NT2/D1 (cell line): ENCODE results near the gene CNGB1.

Source experiments
- DNase-seq: peaks from one replicate; pipeline ENCODE4 v3.0.0-alpha.2; 2011; ENCODE audit warnings: low read depth, low spot score
- H3K27me3 ChIP-seq: 2 replicates; pipeline ENCODE4 v1.6.0; 2011; ENCODE audit warnings: mild to moderate bottlenecking; ENCODE audit not compliant: insufficient read length, insufficient read depth
- H3K36me3 ChIP-seq: 2 replicates; pipeline ENCODE4 v1.6.1; 2011; ENCODE audit warnings: mild to moderate bottlenecking, low read length, mixed read lengths; ENCODE audit not compliant: insufficient read depth, insufficient read length
- H3K4me1 ChIP-seq: 2 replicates; pipeline ENCODE4 v1.5.1; 2011; ENCODE audit not compliant: insufficient read depth, insufficient read length
- H3K4me3 ChIP-seq: 2 replicates; pipeline ENCODE4 v1.5.1; 2011; ENCODE audit warnings: low read depth; ENCODE audit not compliant: insufficient read length
- H3K9ac ChIP-seq: 2 replicates; pipeline ENCODE4 v1.6.0; 2011; ENCODE audit warnings: low read depth; ENCODE audit not compliant: insufficient read length
- H3K9me3 ChIP-seq: 2 replicates; pipeline ENCODE4 v1.5.1; 2011; ENCODE audit warnings: mild to moderate bottlenecking, low read length; ENCODE audit not compliant: insufficient read depth
- SUZ12 ChIP-seq: IDR thresholded peaks from 2 replicates; pipeline ENCODE4 v1.6.1; 2011; ENCODE audit not compliant: insufficient read length, insufficient read depth; ENCODE audit errors: extremely low read depth
- YY1 ChIP-seq: IDR thresholded peaks from 2 replicates; pipeline ENCODE4 v1.6.1; 2011; ENCODE audit not compliant: insufficient read length, insufficient read depth
- ZNF274 ChIP-seq: IDR thresholded peaks from 2 replicates; pipeline ENCODE4 v1.6.1; 2011; ENCODE audit warnings: mild to moderate bottlenecking, low read depth, low read length

The CNGB1 gene

DNA sequence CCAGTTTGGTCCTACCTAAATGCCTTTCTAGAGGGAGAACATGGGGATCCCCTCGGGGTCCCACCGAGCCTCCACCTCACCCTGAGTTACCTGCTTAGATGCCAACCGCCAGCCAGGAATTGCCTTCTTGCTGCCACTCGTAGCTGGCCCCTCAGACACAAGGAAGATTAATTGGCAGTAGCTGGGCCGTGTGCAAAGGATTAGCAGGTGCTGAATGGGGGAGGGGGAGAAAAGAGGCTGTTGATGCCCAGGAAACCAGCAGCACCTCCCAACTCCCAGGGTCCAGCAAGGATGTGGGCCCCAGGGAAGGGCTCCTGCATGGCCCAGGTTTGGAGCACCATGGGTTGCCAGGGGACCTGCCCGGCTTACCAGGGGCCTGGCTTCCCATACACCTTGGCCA, at the start of gene CNGB1:
CNGB1 (minus strand) TSS at position 159 of the 400 bp plus-strand sequence. CDS start 3,842 bp downstream, outside the sequence.
- Histone ChIP-seq H3K9me3 (no peaks in the 10 kb centered on the region), H3K4me3 (no peak within 1 kb of the TSS), H3K4me1 (peaks cover 6% of the 10 kb centered on the region), H3K36me3 (no peaks in the 10 kb centered on the region), H3K27me3 (no peaks in the 10 kb centered on the region), H3K9ac (no peak within 1 kb of the TSS)
- no peak for DNase-seq
- TF ChIP-seq ZNF274, result no peak
- no peak for TF ChIP-seq YY1
- no peak for TF ChIP-seq SUZ12

GRCh38 chr16:58019866-58020538, 49.1 kb upstream of the CNGB1 start:
- TF ChIP-seq SUZ12, result no peak
- no peak for TF ChIP-seq YY1
- no peak for TF ChIP-seq ZNF274
- H3K4me3 ChIP-seq, result no peak overlapping the region
- H3K27me3 ChIP-seq, result peaks cover 13% of the 10 kb centered on the region
- H3K36me3 ChIP-seq, result peaks cover 57% of the 10 kb centered on the region
- no peak overlapping the region for H3K9ac ChIP-seq
- H3K4me1 ChIP-seq, result peaks cover 6% of the 10 kb centered on the region
- DNase-seq, result no peak
- H3K9me3 ChIP-seq, result no peaks in the 10 kb centered on the region

- Histone ChIP-seq H3K4me1 (peaks cover 6% of the 10 kb centered on the region), H3K9ac (no peak overlapping the region), H3K4me3 (no peak overlapping the region), H3K36me3 (peaks cover 65% of the 10 kb centered on the region), H3K9me3 (no peaks in the 10 kb centered on the region), H3K27me3 (peaks cover 1% of the 10 kb centered on the region)
- no peak for DNase-seq
- TF ChIP-seq ZNF274 (no peak), SUZ12 (no peak), YY1 (no peak)
Measured at GRCh38 chr16:58018803-58019202, 47.9 kb upstream of the CNGB1 start.

DNA sequence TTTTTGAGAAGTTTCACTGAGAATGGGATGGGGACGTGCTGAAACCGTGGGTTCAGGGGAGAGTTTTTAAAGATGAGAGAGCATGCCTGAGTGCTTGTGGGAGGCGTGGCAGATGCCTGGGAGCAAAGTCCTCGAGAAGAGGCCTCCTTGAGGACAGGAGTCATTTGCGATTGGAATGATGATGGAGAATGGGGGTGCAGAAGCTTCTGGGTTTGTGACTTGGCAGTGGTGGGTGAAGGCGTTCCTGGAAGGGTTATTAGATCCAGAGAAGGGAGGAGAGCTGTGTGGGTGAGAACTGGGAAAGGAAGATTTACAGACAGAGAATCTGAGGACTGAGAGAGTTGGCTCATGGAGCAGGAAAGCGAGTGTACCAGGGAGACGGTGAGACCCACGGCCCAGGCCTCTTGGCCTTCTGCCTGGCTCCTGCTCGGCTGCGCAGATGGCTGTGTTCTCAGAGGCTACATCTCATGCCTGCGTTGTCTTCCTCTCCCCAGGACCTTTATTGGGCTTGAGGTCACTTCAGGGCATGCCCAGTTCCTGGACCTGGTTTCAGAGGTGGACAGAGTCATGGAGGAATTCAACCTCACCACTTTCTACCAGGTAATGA, 46.0 kb upstream of the CNGB1 start:
- H3K4me3 ChIP-seq, result no peak overlapping the region
- no peaks in the 10 kb centered on the region for H3K27me3 ChIP-seq
- TF ChIP-seq ZNF274, result no peak
- TF ChIP-seq SUZ12, result no peak
- no peak for TF ChIP-seq YY1
- H3K9ac ChIP-seq, result no peak overlapping the region
- H3K9me3 ChIP-seq, result no peaks in the 10 kb centered on the region
- H3K36me3 ChIP-seq, result peaks cover 79% of the 10 kb centered on the region
- H3K4me1 ChIP-seq, result peaks cover 10% of the 10 kb centered on the region
- no peak for DNase-seq

DNA sequence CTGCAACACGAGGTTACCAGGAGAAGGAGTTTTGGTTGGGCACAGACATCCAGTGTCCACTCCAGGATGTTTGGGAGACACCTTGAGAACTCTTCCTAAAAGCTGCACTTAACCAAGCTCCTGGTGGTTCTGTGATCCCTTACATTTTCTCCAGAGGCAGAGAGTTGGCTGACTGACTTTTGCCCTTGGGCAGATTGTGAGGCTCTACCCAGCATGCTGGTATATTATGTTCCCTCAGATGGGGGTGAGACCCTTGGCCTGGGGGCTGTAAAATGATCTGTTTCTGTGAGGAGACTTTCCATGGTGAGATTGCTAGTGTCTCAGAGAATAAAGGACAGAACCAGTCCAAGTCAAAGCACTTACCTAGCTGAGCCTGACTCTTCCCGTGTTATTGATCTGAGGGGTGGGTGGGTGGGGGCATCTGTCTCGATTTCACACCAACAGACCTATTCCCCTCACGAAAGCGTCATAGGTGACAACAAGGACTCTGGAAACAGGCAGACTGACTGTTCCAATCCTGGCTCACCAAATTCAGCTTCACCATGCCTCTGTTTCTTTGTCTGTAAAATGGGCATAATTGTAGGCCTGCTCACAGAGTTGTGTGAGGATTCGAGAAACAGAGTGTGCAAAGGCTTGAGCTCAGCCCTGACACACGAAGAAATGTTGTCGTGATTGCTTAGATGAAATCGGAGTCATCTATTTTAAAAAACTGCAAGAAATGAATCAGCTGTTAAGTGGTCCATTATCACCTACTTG, 42.5 kb upstream of the CNGB1 start:
- H3K9ac ChIP-seq, result no peak overlapping the region
- no peaks in the 10 kb centered on the region for H3K9me3 ChIP-seq
- no peak for DNase-seq
- H3K27me3 ChIP-seq, result no peaks in the 10 kb centered on the region
- TF ChIP-seq ZNF274, result no peak
- no peak for TF ChIP-seq SUZ12
- no peak for TF ChIP-seq YY1
- H3K36me3 ChIP-seq, result peaks cover 72% of the 10 kb centered on the region
- no peak overlapping the region for H3K4me3 ChIP-seq
- H3K4me1 ChIP-seq, result peaks cover 16% of the 10 kb centered on the region

- no peak overlapping the region for H3K9ac ChIP-seq
- DNase-seq, result no peak
- no peaks in the 10 kb centered on the region for H3K9me3 ChIP-seq
- H3K27me3 ChIP-seq, result no peaks in the 10 kb centered on the region
- H3K4me1 ChIP-seq, result peaks cover 16% of the 10 kb centered on the region
- H3K4me3 ChIP-seq, result no peak overlapping the region
- H3K36me3 ChIP-seq, result peaks cover 66% of the 10 kb centered on the region
- TF ChIP-seq YY1, result no peak
Measured at GRCh38 chr16:58012481-58012880, 41.6 kb upstream of the CNGB1 start.

DNA sequence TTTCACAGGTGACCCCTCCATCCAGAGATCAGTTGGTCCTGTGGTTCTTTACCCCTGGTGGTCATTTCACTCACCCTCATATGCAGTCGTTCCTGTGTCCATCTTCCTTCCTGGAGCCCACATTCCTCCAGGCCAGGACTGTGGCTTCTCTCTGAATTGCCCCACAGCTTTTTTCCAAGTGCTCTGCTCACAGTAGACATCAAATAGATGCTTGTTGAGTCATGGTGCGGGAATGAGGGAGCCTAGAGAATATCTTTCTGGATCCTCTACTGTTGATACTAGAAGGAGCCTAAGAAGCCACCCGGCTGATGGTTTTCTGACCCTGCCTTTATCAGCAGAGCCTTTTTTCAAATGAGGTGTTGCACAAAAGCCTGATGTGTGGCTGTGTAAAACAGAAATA, 40.7 kb upstream of the CNGB1 start:
- Histone ChIP-seq H3K27me3 (no peaks in the 10 kb centered on the region), H3K36me3 (peaks cover 62% of the 10 kb centered on the region), H3K9ac (no peak overlapping the region), H3K4me1 (peaks cover 16% of the 10 kb centered on the region), H3K4me3 (no peak overlapping the region), H3K9me3 (no peaks in the 10 kb centered on the region)
- DNase-seq, result no peak
- TF ChIP-seq ZNF274 (no peak), SUZ12 (no peak), YY1 (no peak)
